Measurements from ENCODE around the gene CALML3. TPM values are rescaled to one million over a fixed set of nuclear protein-coding genes. Genes with fewer than 3 reads are reported as not detected.

CALML3 gene
- total RNA-seq, 1 donor from 2014 or later, result not detected

GRCh38 chr10:5570979-5571810 is 46.4 kb downstream of the CALML3 start:
- H3K9me3 ChIP-seq (ENCODE audit: insufficient read depth, low read depth, low read length), result no peaks in the 10 kb centered on the region
- Mint-ChIP-seq H3K27me3 (ENCODE audit: low read depth, unreplicated experiment) (peaks cover 7% of the 10 kb centered on the region), H3K27ac (ENCODE audit: unreplicated experiment) (no peak overlapping the region), H3K4me3 (ENCODE audit: unreplicated experiment) (no peak overlapping the region), H3K36me3 (ENCODE audit: low read depth, unreplicated experiment) (peaks cover 1% of the 10 kb centered on the region), H3K4me1 (ENCODE audit: low read depth, unreplicated experiment) (peaks cover 16% of the 10 kb centered on the region), H3K9me3 (ENCODE audit: unreplicated experiment) (peaks cover 2% of the 10 kb centered on the region)
- H3K27ac ChIP-seq (ENCODE audit: low read depth, low read length), result no peak overlapping the region
- H3K9ac ChIP-seq (ENCODE audit: low read length), result no peak overlapping the region
- H4K20me1 ChIP-seq (ENCODE audit: insufficient read depth, low read length), result no peaks in the 10 kb centered on the region
- TF ChIP-seq EZH2 (IDR thresholded peaks at IDR 0.05; ENCODE audit: insufficient read depth, low read length), result no peak
- TF ChIP-seq, protein P1, sequence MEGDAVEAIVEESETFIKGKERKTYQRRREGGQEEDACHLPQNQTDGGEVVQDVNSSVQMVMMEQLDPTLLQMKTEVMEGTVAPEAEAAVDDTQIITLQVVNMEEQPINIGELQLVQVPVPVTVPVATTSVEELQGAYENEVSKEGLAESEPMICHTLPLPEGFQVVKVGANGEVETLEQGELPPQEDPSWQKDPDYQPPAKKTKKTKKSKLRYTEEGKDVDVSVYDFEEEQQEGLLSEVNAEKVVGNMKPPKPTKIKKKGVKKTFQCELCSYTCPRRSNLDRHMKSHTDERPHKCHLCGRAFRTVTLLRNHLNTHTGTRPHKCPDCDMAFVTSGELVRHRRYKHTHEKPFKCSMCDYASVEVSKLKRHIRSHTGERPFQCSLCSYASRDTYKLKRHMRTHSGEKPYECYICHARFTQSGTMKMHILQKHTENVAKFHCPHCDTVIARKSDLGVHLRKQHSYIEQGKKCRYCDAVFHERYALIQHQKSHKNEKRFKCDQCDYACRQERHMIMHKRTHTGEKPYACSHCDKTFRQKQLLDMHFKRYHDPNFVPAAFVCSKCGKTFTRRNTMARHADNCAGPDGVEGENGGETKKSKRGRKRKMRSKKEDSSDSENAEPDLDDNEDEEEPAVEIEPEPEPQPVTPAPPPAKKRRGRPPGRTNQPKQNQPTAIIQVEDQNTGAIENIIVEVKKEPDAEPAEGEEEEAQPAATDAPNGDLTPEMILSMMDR (IDR thresholded peaks at IDR 0.05; ENCODE audit: insufficient read depth, low read depth, low read length), result no peak
- peaks cover 23% of the 10 kb centered on the region for H3K4me1 ChIP-seq (ENCODE audit: insufficient read depth, low read length)
- no peak overlapping the region for H2AFZ ChIP-seq (ENCODE audit: low read depth, low read length)
- H3K36me3 ChIP-seq (ENCODE audit: insufficient read depth, low read length), result no peaks in the 10 kb centered on the region
- H3K27me3 ChIP-seq (ENCODE audit: insufficient read depth, low read length), result no peaks in the 10 kb centered on the region
- no peak for FAIRE-seq
- H3K4me2 ChIP-seq (ENCODE audit: low read length), result no peak overlapping the region
- H3K79me2 ChIP-seq (ENCODE audit: insufficient read depth, low read length), result no peaks in the 10 kb centered on the region
- no peak overlapping the region for H3K4me3 ChIP-seq (ENCODE audit: insufficient read depth, low read depth, low read length)
- no peak for DNase-seq (ENCODE audit: low read depth)

GRCh38 chr10:5571826-5572225 is 47.1 kb downstream of the CALML3 start:
- FAIRE-seq (no peak), DNase-seq (ENCODE audit: low read depth) (no peak)
- H3K4me3 Mint-ChIP-seq (ENCODE audit: unreplicated experiment), result no peak overlapping the region
- no peak overlapping the region for H3K9ac ChIP-seq (ENCODE audit: low read length)
- H3K4me2 ChIP-seq (ENCODE audit: low read length), result no peak overlapping the region
- H3K27ac ChIP-seq (ENCODE audit: low read depth, low read length), result no peak overlapping the region
- no peaks in the 10 kb centered on the region for H3K36me3 ChIP-seq (ENCODE audit: insufficient read depth, low read length)
- H2AFZ ChIP-seq (ENCODE audit: low read depth, low read length), result no peak overlapping the region
- peaks cover 1% of the 10 kb centered on the region for H3K36me3 Mint-ChIP-seq (ENCODE audit: low read depth, unreplicated experiment)
- H3K27me3 ChIP-seq (ENCODE audit: insufficient read depth, low read length), result no peaks in the 10 kb centered on the region
- H3K27ac Mint-ChIP-seq (ENCODE audit: unreplicated experiment), result no peak overlapping the region
- no peaks in the 10 kb centered on the region for H3K79me2 ChIP-seq (ENCODE audit: insufficient read depth, low read length)
- H3K4me3 ChIP-seq (ENCODE audit: insufficient read depth, low read depth, low read length), result no peak overlapping the region
- peaks cover 2% of the 10 kb centered on the region for H3K9me3 Mint-ChIP-seq (ENCODE audit: unreplicated experiment)
- TF ChIP-seq EZH2 (IDR thresholded peaks at IDR 0.05; ENCODE audit: insufficient read depth, low read length), result no peak
- TF ChIP-seq, protein P1 (IDR thresholded peaks at IDR 0.05; ENCODE audit: insufficient read depth, low read depth, low read length), result no peak
- H3K4me1 Mint-ChIP-seq (ENCODE audit: low read depth, unreplicated experiment), result peaks cover 10% of the 10 kb centered on the region
- no peaks in the 10 kb centered on the region for H4K20me1 ChIP-seq (ENCODE audit: insufficient read depth, low read length)
- peaks cover 7% of the 10 kb centered on the region for H3K27me3 Mint-ChIP-seq (ENCODE audit: low read depth, unreplicated experiment)
- no peaks in the 10 kb centered on the region for H3K9me3 ChIP-seq (ENCODE audit: insufficient read depth, low read depth, low read length)
- peaks cover 18% of the 10 kb centered on the region for H3K4me1 ChIP-seq (ENCODE audit: insufficient read depth, low read length)
